Ascending aorta (tissue), 2 donors: ENCODE data around the gene KLF3. TPM values are rescaled to one million over a fixed set of nuclear protein-coding genes. Genes with fewer than 3 reads are reported as not detected.

Source experiments
- DNase-seq, 2 donors: peaks; one replicate each; pipeline ENCODE4 v3.0.0-alpha.2; 2019; ENCODE audit warnings: low spot score in 2 of 2
- H3K27ac ChIP-seq, 2 donors: fragments of 200-600 bp; sonication (generic); one replicate each; pipeline ENCODE4 v1.5.1; 2016 to 2017; ENCODE audit warnings: mild to moderate bottlenecking in 1 of 2
- H3K27me3 ChIP-seq: fragments of 200-600 bp; sonication (generic); one replicate; pipeline ENCODE4 v1.5.1; 2017
- H3K36me3 ChIP-seq, 2 donors: fragments of 200-600 bp; sonication (generic); one replicate each; pipeline ENCODE4 v1.5.1; 2016
- H3K4me1 ChIP-seq, 2 donors: fragments of 200-600 bp; sonication (generic); one replicate each; pipeline ENCODE4 v1.5.1; 2016 to 2017; ENCODE audit warnings: mild to moderate bottlenecking in 1 of 2
- H3K4me3 ChIP-seq, 2 donors: fragments of 200-600 bp; sonication (generic); one replicate each; pipeline ENCODE4 v1.5.1; 2016 to 2017; ENCODE audit warnings: mild to moderate bottlenecking in 1 of 2
- H3K9me3 ChIP-seq, 2 donors: fragments of 200-600 bp; sonication (generic); one replicate each; pipeline ENCODE4 v1.5.1; 2016
- intact Hi-C: fragments of 100-400 bp; cut with DNase I; formaldehyde crosslinking; loops from one replicate; pipeline ENCODE4 v1.15.1; 2023
- total RNA-seq: library from RNA; depleted of rRNA; stranded (reverse); fragments of >200 nt; gene quantifications from one replicate; pipeline ENCODE4 v1.1.0, GENCODE V29; 2016
- TF ChIP-seq, protein P1 (sequence below), 3 experiments: fragments of 200-600 bp in 2 of 3; fragments of 450-650 bp in 1 of 3; sonication (generic) in 2 of 3; IDR thresholded peaks; one replicate each; pipeline ENCODE4 v1.5.1; 2016 to 2019; ENCODE audit warnings: antibody characterized with exemption in 3 of 3, mild to moderate bottlenecking in 1 of 3, moderate library complexity in 1 of 3

KLF3 gene
- total RNA-seq, 1 donor from 2014 or later = 21.5 TPM

DNA sequence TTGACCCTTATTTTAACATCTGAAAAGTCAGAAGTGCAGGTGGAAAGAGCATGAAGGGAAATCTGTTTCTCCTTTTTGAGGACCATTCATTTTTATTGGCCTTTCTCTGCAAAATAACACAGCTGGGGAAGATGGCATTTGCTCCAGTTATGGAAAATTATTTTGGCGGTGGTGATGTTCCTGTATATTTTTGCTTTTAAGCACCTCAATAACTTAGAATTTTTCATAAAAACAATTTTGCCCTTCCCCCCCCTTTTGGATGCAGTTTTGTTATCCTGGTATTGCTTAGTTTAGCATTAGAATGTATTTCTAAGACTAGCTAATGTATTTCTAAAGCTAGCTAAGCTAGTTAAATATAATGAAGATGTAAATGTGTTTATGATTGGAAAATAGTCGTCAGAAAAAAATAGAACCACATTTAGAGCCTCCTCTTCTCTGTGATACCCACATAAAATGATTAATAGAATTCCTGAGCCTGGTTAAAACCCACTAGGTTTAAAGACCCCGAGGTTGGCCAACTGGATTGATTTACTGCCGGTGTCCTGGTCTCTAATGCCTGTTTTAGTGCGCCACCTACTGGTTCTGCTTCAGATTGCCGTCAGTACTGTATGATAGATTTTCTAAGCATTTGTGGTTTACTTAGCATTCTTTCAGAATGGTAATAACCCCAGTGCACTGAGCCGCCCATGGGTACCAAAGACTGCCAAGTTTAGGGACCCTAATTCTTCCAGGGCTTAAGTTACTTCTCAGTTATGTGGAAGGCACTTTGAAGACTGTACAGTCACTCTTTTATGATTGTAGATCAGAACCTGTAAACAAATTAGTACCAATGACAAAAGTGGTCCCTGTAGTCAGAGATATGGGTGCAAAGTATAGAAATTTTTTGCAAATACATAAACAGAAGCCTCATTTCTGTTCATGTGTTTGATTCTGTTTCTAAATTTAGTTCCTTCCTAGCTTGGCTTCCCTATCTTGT is 11.4 kb downstream of the KLF3 start:
- no peaks in the 10 kb centered on the region for H3K9me3 ChIP-seq
- peak in 1 of 2 donors; percentile 92 for DNase-seq
- H3K27me3 ChIP-seq = no peaks in the 10 kb centered on the region
- H3K36me3 ChIP-seq = peaks cover 0 to 2% of the 10 kb centered on the region in 2 donors
- TF ChIP-seq, protein P1, sequence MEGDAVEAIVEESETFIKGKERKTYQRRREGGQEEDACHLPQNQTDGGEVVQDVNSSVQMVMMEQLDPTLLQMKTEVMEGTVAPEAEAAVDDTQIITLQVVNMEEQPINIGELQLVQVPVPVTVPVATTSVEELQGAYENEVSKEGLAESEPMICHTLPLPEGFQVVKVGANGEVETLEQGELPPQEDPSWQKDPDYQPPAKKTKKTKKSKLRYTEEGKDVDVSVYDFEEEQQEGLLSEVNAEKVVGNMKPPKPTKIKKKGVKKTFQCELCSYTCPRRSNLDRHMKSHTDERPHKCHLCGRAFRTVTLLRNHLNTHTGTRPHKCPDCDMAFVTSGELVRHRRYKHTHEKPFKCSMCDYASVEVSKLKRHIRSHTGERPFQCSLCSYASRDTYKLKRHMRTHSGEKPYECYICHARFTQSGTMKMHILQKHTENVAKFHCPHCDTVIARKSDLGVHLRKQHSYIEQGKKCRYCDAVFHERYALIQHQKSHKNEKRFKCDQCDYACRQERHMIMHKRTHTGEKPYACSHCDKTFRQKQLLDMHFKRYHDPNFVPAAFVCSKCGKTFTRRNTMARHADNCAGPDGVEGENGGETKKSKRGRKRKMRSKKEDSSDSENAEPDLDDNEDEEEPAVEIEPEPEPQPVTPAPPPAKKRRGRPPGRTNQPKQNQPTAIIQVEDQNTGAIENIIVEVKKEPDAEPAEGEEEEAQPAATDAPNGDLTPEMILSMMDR (IDR thresholded peaks at IDR 0.05) = peak; percentile 79 to 96 (median 90)
- peak overlapping the region; percentile 91 to 99 for H3K27ac ChIP-seq
- intact Hi-C loops = loop anchor here (1.0 kb wide), 1 partner anchor 496 kb away; no protein-coding TSS in a partner anchor
- H3K4me1 ChIP-seq = peaks cover 42 to 77% of the 10 kb centered on the region in 2 donors
- H3K4me3 ChIP-seq = peak overlapping the region in 1 of 2 donors; percentile 51

GRCh38 chr4:38676986-38677385 is 13.0 kb downstream of the KLF3 start:
- TF ChIP-seq, protein P1 (IDR thresholded peaks at IDR 0.05) = no peak
- intact Hi-C loops = no loop called here
- Histone ChIP-seq H3K27ac (no peak overlapping the region), H3K27me3 (no peaks in the 10 kb centered on the region), H3K36me3 (peaks cover 15 to 17% of the 10 kb centered on the region in 2 donors), H3K9me3 (no peaks in the 10 kb centered on the region), H3K4me3 (no peak overlapping the region), H3K4me1 (peaks cover 40 to 68% of the 10 kb centered on the region in 2 donors)
- no peak for DNase-seq

GRCh38 chr4:38677441-38677840 is 13.4 kb downstream of the KLF3 start:
- Histone ChIP-seq H3K4me3 (no peak overlapping the region), H3K36me3 (peaks cover 16 to 17% of the 10 kb centered on the region in 2 donors), H3K9me3 (no peaks in the 10 kb centered on the region), H3K4me1 (peaks cover 35 to 65% of the 10 kb centered on the region in 2 donors), H3K27me3 (no peaks in the 10 kb centered on the region), H3K27ac (no peak overlapping the region)
- TF ChIP-seq, protein P1 (IDR thresholded peaks at IDR 0.05) = no peak
- intact Hi-C loops = no loop called here
- DNase-seq = no peak

- no peak overlapping the region for H3K27ac ChIP-seq
- DNase-seq = no peak
- intact Hi-C loops = no loop called here
These were observed 14.1 kb downstream of the KLF3 start for GRCh38 chr4:38678078-38678477.

GRCh38 chr4:38679921-38680320 is 15.9 kb downstream of the KLF3 start:
- Histone ChIP-seq H3K4me3 (no peak overlapping the region), H3K36me3 (peaks cover 16 to 25% of the 10 kb centered on the region in 2 donors), H3K27ac (no peak overlapping the region), H3K27me3 (no peaks in the 10 kb centered on the region), H3K4me1 (peaks cover 15 to 47% of the 10 kb centered on the region in 2 donors), H3K9me3 (no peaks in the 10 kb centered on the region)
- DNase-seq = no peak
- TF ChIP-seq, protein P1 (IDR thresholded peaks at IDR 0.05) = no peak
- intact Hi-C loops = no loop called here

More at GRCh38 chr4:38678078-38678477, 14.1 kb downstream of the KLF3 start:
- H3K9me3 ChIP-seq = no peaks in the 10 kb centered on the region
- TF ChIP-seq, protein P1 (IDR thresholded peaks at IDR 0.05) = no peak
- no peaks in the 10 kb centered on the region for H3K27me3 ChIP-seq
- H3K36me3 ChIP-seq = peaks cover 16 to 17% of the 10 kb centered on the region in 2 donors
- peaks cover 30 to 59% of the 10 kb centered on the region in 2 donors for H3K4me1 ChIP-seq
- no peak overlapping the region for H3K4me3 ChIP-seq
